Measurements from ENCODE around the gene GALNT7. TPM values are rescaled to one million over a fixed set of nuclear protein-coding genes. Genes with fewer than 3 reads are reported as not detected.

Gene GALNT7
- total and polyA plus RNA-seq, 4 donors, result 9.3 to 32.7 (median 14.3) TPM

DNA sequence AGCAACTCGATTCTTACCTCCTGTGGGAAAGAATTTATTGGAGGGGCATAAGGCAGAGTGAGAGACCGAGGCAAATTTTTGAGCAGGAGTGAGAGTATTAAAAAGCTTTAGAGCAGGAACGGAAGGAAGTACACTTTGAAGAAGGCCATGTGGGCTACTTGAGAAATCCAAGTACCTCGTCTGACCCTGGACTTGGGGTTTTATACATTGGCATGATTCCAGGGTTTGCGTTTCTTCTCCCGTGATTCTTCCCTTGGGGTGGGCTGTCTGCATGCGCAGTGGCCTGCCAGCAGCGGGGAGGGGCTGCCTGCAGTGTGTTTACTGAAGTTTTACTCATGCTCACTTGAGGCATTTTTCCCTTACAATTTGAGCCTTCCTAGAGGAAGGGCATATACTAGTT, 3.4 kb downstream of the GALNT7 start:
- TF ChIP-seq, protein P1, sequence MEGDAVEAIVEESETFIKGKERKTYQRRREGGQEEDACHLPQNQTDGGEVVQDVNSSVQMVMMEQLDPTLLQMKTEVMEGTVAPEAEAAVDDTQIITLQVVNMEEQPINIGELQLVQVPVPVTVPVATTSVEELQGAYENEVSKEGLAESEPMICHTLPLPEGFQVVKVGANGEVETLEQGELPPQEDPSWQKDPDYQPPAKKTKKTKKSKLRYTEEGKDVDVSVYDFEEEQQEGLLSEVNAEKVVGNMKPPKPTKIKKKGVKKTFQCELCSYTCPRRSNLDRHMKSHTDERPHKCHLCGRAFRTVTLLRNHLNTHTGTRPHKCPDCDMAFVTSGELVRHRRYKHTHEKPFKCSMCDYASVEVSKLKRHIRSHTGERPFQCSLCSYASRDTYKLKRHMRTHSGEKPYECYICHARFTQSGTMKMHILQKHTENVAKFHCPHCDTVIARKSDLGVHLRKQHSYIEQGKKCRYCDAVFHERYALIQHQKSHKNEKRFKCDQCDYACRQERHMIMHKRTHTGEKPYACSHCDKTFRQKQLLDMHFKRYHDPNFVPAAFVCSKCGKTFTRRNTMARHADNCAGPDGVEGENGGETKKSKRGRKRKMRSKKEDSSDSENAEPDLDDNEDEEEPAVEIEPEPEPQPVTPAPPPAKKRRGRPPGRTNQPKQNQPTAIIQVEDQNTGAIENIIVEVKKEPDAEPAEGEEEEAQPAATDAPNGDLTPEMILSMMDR (IDR thresholded peaks at IDR 0.05; ENCODE audit: control extremely low read depth, extremely low read depth), result no peak
- H3K9ac ChIP-seq (ENCODE audit: insufficient read depth in 1 of 2, low read length in 2 of 2), result no peak overlapping the region
- 25 to 46% methylated on average over 8 of the region's 8 CpGs for WGBS, 2 donors
- no peaks in the 10 kb centered on the region for H3K27me3 ChIP-seq (ENCODE audit: control insufficient read depth in 3 of 3, insufficient read depth in 3 of 3, low read length in 2 of 3)
- no peak for ATAC-seq (ENCODE audit: insufficient read depth, low FRiP score)
- no peak overlapping the region for H3K27ac ChIP-seq (ENCODE audit: low read depth in 1 of 2, low read length in 1 of 2)
- peaks cover 0 to 19% (median 3%) of the 10 kb centered on the region in 5 donors for H3K4me1 ChIP-seq (ENCODE audit: control insufficient read depth in 5 of 5, insufficient read depth in 5 of 5, low read length in 5 of 5)
- DNase-seq, result peak in 1 of 3 donors; percentile 54
- no peak overlapping the region for H3K4me3 ChIP-seq
- no peaks in the 10 kb centered on the region for H3K36me3 ChIP-seq (ENCODE audit: control insufficient read depth in 4 of 4, insufficient read depth in 4 of 4, low read length in 4 of 4)
- H3K9me3 ChIP-seq (ENCODE audit: control insufficient read depth in 4 of 4, insufficient read depth in 3 of 4, low read length in 3 of 4), result no peaks in the 10 kb centered on the region

GRCh38 chr4:173174184-173174583, 5.6 kb downstream of the GALNT7 start:
- no peaks in the 10 kb centered on the region for H3K9me3 ChIP-seq (ENCODE audit: control insufficient read depth in 4 of 4, insufficient read depth in 3 of 4, low read length in 3 of 4)
- no peak for ATAC-seq (ENCODE audit: insufficient read depth, low FRiP score)
- no peak for DNase-seq
- peaks cover 0 to 19% (median 3%) of the 10 kb centered on the region in 5 donors for H3K4me1 ChIP-seq (ENCODE audit: control insufficient read depth in 5 of 5, insufficient read depth in 5 of 5, low read length in 5 of 5)
- H3K27ac ChIP-seq (ENCODE audit: low read depth in 1 of 2, low read length in 1 of 2), result no peak overlapping the region
- TF ChIP-seq, protein P1 (IDR thresholded peaks at IDR 0.05; ENCODE audit: control extremely low read depth, extremely low read depth), result no peak
- H3K4me3 ChIP-seq, result no peak overlapping the region
- no peaks in the 10 kb centered on the region for H3K36me3 ChIP-seq (ENCODE audit: control insufficient read depth in 4 of 4, insufficient read depth in 4 of 4, low read length in 4 of 4)
- no peaks in the 10 kb centered on the region for H3K27me3 ChIP-seq (ENCODE audit: control insufficient read depth in 3 of 3, insufficient read depth in 3 of 3, low read length in 2 of 3)
- 94% methylated on average over 2 of the region's 2 CpGs for WGBS, 2 donors
- H3K9ac ChIP-seq (ENCODE audit: insufficient read depth in 1 of 2, low read length in 2 of 2), result no peak overlapping the region

DNA sequence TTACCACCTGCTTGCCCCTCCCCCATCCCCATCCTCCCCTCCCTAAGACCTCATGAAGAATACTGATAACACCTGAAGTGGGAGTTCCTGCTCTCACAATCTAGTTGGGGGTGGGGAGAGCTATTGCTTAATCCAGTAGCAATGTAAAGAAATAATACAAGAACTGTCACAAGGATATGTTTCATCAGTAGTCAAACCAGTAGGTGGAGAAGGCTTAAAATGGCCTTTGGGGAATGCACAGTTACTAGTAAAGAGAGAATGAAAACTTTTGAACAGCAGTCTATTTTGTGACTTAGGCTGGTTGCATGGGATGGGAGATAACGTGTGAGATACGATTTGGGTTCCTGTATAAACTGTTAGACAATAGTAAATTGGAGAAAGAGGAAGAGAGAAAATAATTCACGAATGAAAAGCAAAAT, 6.0 kb downstream of the GALNT7 start:
- Histone ChIP-seq H3K27me3 (ENCODE audit: control insufficient read depth in 3 of 3, insufficient read depth in 3 of 3, low read length in 2 of 3) (no peaks in the 10 kb centered on the region), H3K4me1 (ENCODE audit: control insufficient read depth in 5 of 5, insufficient read depth in 5 of 5, low read length in 5 of 5) (peaks cover 0 to 19% (median 3%) of the 10 kb centered on the region in 5 donors), H3K4me3 (no peak overlapping the region), H3K36me3 (ENCODE audit: control insufficient read depth in 4 of 4, insufficient read depth in 4 of 4, low read length in 4 of 4) (no peaks in the 10 kb centered on the region), H3K9me3 (ENCODE audit: control insufficient read depth in 4 of 4, insufficient read depth in 3 of 4, low read length in 3 of 4) (no peaks in the 10 kb centered on the region), H3K27ac (ENCODE audit: low read depth in 1 of 2, low read length in 1 of 2) (no peak overlapping the region), H3K9ac (ENCODE audit: insufficient read depth in 1 of 2, low read length in 2 of 2) (no peak overlapping the region)
- ATAC-seq (ENCODE audit: insufficient read depth, low FRiP score) (no peak), DNase-seq (peak in 1 of 3 donors; percentile 51)
- 20 to 35% methylated on average over 3 of the region's 3 CpGs for WGBS, 2 donors
- TF ChIP-seq, protein P1 (IDR thresholded peaks at IDR 0.05; ENCODE audit: control extremely low read depth, extremely low read depth), result no peak

GRCh38 chr4:173176010-173176409, 7.4 kb downstream of the GALNT7 start:
- Histone ChIP-seq H3K9me3 (ENCODE audit: control insufficient read depth in 4 of 4, insufficient read depth in 3 of 4, low read length in 3 of 4) (no peaks in the 10 kb centered on the region), H3K4me1 (ENCODE audit: control insufficient read depth in 5 of 5, insufficient read depth in 5 of 5, low read length in 5 of 5) (peaks cover 0 to 10% (median 3%) of the 10 kb centered on the region in 5 donors), H3K27ac (ENCODE audit: low read depth in 1 of 2, low read length in 1 of 2) (no peak overlapping the region), H3K9ac (ENCODE audit: insufficient read depth in 1 of 2, low read length in 2 of 2) (no peak overlapping the region), H3K36me3 (ENCODE audit: control insufficient read depth in 4 of 4, insufficient read depth in 4 of 4, low read length in 4 of 4) (no peaks in the 10 kb centered on the region), H3K4me3 (no peak overlapping the region), H3K27me3 (ENCODE audit: control insufficient read depth in 3 of 3, insufficient read depth in 3 of 3, low read length in 2 of 3) (no peaks in the 10 kb centered on the region)
- TF ChIP-seq, protein P1 (IDR thresholded peaks at IDR 0.05; ENCODE audit: control extremely low read depth, extremely low read depth), result no peak
- ATAC-seq (ENCODE audit: insufficient read depth, low FRiP score) (no peak), DNase-seq (no peak)
- 96% methylated on average over 6 of the region's 6 CpGs for whole genome bisulfite sequencing, 2 donors
